Endothelial cell of umbilical vein (primary cell): Measurements from ENCODE around the gene DERL3. TPM values are rescaled to one million over a fixed set of nuclear protein-coding genes. Genes with fewer than 3 reads are reported as not detected.

ENCODE experiments used
- BruUV-seq: library from RNA; stranded (reverse); fragments of 400-500 nt; replicated peaks from 2 replicates; lab custom pipeline; 2021; lab: Mats Ljungman, UMichigan
- CTCF ChIA-PET: fragments of 300-600, 350-600 bp; sonication (Branson Sonifier 250); formaldehyde crosslinking; loops from one replicate; lab custom pipeline; 2021; ENCODE audit warnings: antibody characterized with exemption, inconsistent platforms; lab: Charles Lee
- POLR2A ChIA-PET: fragments of 300-600, 350-600 bp; sonication (Branson Sonifier 250); formaldehyde crosslinking; loops from one replicate; lab custom pipeline; 2021; ENCODE audit warnings: antibody characterized with exemption, inconsistent platforms; lab: Charles Lee
- DNase-seq: peaks from one replicate; pipeline ENCODE4 v3.0.0-alpha.2; 2011; ENCODE audit warnings: low read depth, low spot score
- FAIRE-seq: peaks from 2 replicates; lab custom pipeline; 2011; peaks lifted over from hg19 to GRCh38; lab: Jason Lieb, UNC
- H2AFZ ChIP-seq: 2 replicates; pipeline ENCODE4 v1.6.0; 2012; ENCODE audit warnings: low read depth, low read length, control low read depth, inconsistent platforms
- H3K27ac ChIP-seq: 2 replicates; pipeline ENCODE4 v1.5.1; 2011; ENCODE audit warnings: low read depth, mild to moderate bottlenecking, control low read depth, low read length, moderate library complexity; ENCODE audit not compliant: insufficient read depth
- H3K27me3 ChIP-seq, 2 experiments: 2 replicates each; pipeline versions ENCODE4 v1.6.0 to v1.6.1; 2011; ENCODE audit warnings: low read length in 2 of 2, mixed read lengths in 1 of 2; ENCODE audit not compliant: control insufficient read depth in 2 of 2, insufficient read depth in 2 of 2
- H3K36me3 ChIP-seq, 2 experiments: 2 replicates in 1 of 2; 3 replicates in 1 of 2; pipeline ENCODE4 v1.5.1; 2011; ENCODE audit warnings: low read length in 2 of 2, mild to moderate bottlenecking in 1 of 2, moderate library complexity in 1 of 2; ENCODE audit not compliant: control insufficient read depth in 2 of 2, insufficient read depth in 2 of 2; ENCODE audit errors: extremely low read depth in 1 of 2
- H3K4me1 ChIP-seq: 3 replicates; pipeline ENCODE4 v1.5.1; 2011; ENCODE audit warnings: mild to moderate bottlenecking, low read length; ENCODE audit not compliant: control insufficient read depth, insufficient read depth; ENCODE audit errors: extremely low read depth
- H3K4me2 ChIP-seq: 2 replicates; pipeline ENCODE4 v1.6.1; 2011; ENCODE audit warnings: low read length, control low read depth, mixed read lengths; ENCODE audit not compliant: insufficient read depth
- H3K4me3 ChIP-seq, 3 experiments: fragments of 200-600 bp in 1 of 3; sonication (generic), shearing (Covaris generic) in 1 of 3; replicated peaks in 1 of 3; 2 replicates each; pipeline ENCODE4 v1.5.1; 2011 to 2016; ENCODE audit warnings: control low read depth in 3 of 3, low read length in 3 of 3, mild to moderate bottlenecking in 2 of 3, inconsistent platforms in 1 of 3, low read depth in 1 of 3, moderate library complexity in 1 of 3; ENCODE audit not compliant: insufficient read depth in 1 of 3
- H3K79me2 ChIP-seq: 2 replicates; pipeline ENCODE4 v1.6.0; 2012; ENCODE audit warnings: low read length, inconsistent platforms; ENCODE audit not compliant: control insufficient read depth, insufficient read depth
- H3K9ac ChIP-seq: replicated peaks from 2 replicates; pipeline ENCODE3; 2011; ENCODE audit warnings: low read length, control low read depth; ENCODE audit not compliant: insufficient read depth; ENCODE audit errors: extremely low read depth
- H3K9me1 ChIP-seq: replicated peaks from 3 replicates; pipeline ENCODE4 v1.6.0; 2011; ENCODE audit warnings: mild to moderate bottlenecking, low read length; ENCODE audit not compliant: control insufficient read depth, insufficient read depth; ENCODE audit errors: extremely low read depth
- H3K9me3 ChIP-seq: replicated peaks from 2 replicates; pipeline ENCODE4 v1.5.1; 2012; ENCODE audit warnings: low read length, inconsistent platforms; ENCODE audit not compliant: control insufficient read depth, insufficient read depth
- H4K20me1 ChIP-seq: replicated peaks from 2 replicates; pipeline ENCODE3; 2011; ENCODE audit warnings: mild to moderate bottlenecking, low read length; ENCODE audit not compliant: control insufficient read depth, insufficient read depth; ENCODE audit errors: extremely low read depth
- CTCF ChIP-seq, 2 donors: IDR thresholded peaks; 1 replicate in 1 of 2; 2 replicates in 1 of 2; pipeline ENCODE4 v1.5.1; 2011; ENCODE audit warnings: low read length in 2 of 2, mild to moderate bottlenecking in 2 of 2, moderate library complexity in 2 of 2, control low read depth in 1 of 2, inconsistent platforms in 1 of 2, low read depth in 1 of 2; ENCODE audit not compliant: insufficient read depth in 1 of 2; ENCODE audit errors: extremely low read depth in 1 of 2
- EZH2 ChIP-seq: IDR thresholded peaks from 2 replicates; pipeline ENCODE4 v1.6.1; 2012; ENCODE audit warnings: borderline replicate concordance, low read depth, mild to moderate bottlenecking, moderate library complexity, low read length, inconsistent platforms; ENCODE audit not compliant: severe bottlenecking
- FOS ChIP-seq: IDR thresholded peaks from 2 replicates; pipeline ENCODE4 v1.6.1; 2011; ENCODE audit warnings: mild to moderate bottlenecking, low read length, moderate library complexity, borderline replicate concordance; ENCODE audit not compliant: insufficient read depth
- GATA2 ChIP-seq: IDR thresholded peaks from 2 replicates; pipeline ENCODE4 v1.7.0; 2011; ENCODE audit warnings: low read depth, mild to moderate bottlenecking, moderate library complexity, mixed read lengths, low read length; ENCODE audit not compliant: insufficient read length, insufficient read depth
- JUN ChIP-seq: IDR thresholded peaks from 2 replicates; pipeline ENCODE4 v1.6.1; 2011; ENCODE audit warnings: borderline replicate concordance, low read depth; ENCODE audit not compliant: insufficient read length, insufficient read depth
- MAX ChIP-seq: IDR thresholded peaks from 2 replicates; pipeline ENCODE4 v1.6.1; 2011; ENCODE audit not compliant: insufficient read depth, insufficient read length
- MYC ChIP-seq: IDR thresholded peaks from one replicate; pipeline ENCODE4 v1.6.1; 2011; ENCODE audit warnings: mild to moderate bottlenecking, low read depth, low read length
- POLR2A ChIP-seq: IDR thresholded peaks from 2 replicates; pipeline ENCODE4 v1.6.1; 2012; ENCODE audit warnings: low read depth, mild to moderate bottlenecking, control low read depth, low read length
- POLR2AphosphoS5 ChIP-seq: IDR thresholded peaks from 2 replicates; pipeline ENCODE4 v1.6.1; 2012; ENCODE audit warnings: low read depth, mild to moderate bottlenecking, control low read depth, low read length, moderate library complexity; ENCODE audit not compliant: insufficient read depth
- dilution Hi-C: fragments of 300-500 bp; cut with MboI; formaldehyde crosslinking; loops from one replicate; pipeline ENCODE4 v1.15.0; 2019; ENCODE audit warnings: low sequenced_read_pairs; ENCODE audit not compliant: extremely low pct_ligation_motif_present
- intact Hi-C: fragments of 100-400 bp; cut with micrococcal nuclease; formaldehyde crosslinking; loops from one replicate; pipeline ENCODE4 v1.10.0; 2022
- polyA plus RNA-seq, 4 experiments: library from polyadenylated mRNA; depleted of rRNA in 3 of 4; stranded (reverse) in 3 of 4; unstranded in 1 of 4; fragments of >200 nt; gene quantifications; 2 replicates each; pipeline versions ENCODE4 v1.2.1 to v1.2.3, GENCODE V29; 2011 to 2012; ENCODE audit warnings: missing spikeins in 1 of 4
- total RNA-seq: library from RNA; stranded (reverse); gene quantifications from 2 replicates; pipeline ENCODE4 v1.2.3, GENCODE V29; 2021

Gene DERL3
- total and polyA plus RNA-seq, 2 donors (not counting 3 experiments of a cell fraction or from before 2014, with no cell fraction given): 3.4 to 3.8 TPM

- Histone ChIP-seq H3K4me2 (no peak overlapping the region), H3K9me3 (no peaks in the 10 kb centered on the region), H3K4me3 (no peak overlapping the region), H3K27ac (no peak overlapping the region), H3K79me2 (peaks cover 16% of the 10 kb centered on the region), H4K20me1 (no peaks in the 10 kb centered on the region), H3K9ac (no peak overlapping the region), H3K9me1 (no peaks in the 10 kb centered on the region), H3K36me3 (peaks cover 8 to 36% of the 10 kb centered on the region in 2 experiments), H2AFZ (no peak overlapping the region), H3K4me1 (no peaks in the 10 kb centered on the region), H3K27me3 (no peaks in the 10 kb centered on the region)
- POLR2A ChIA-PET: no interaction called here
- BruUV-seq: no TSS peak
- intact Hi-C loops (no loop called here), dilution Hi-C loops (no loop called here)
- FAIRE-seq: no peak
- CTCF ChIA-PET: interaction anchor here (1.1 kb wide), 1 partner anchor 25 kb away, joined by 3 read pairs; no protein-coding TSS in a partner anchor
- TF ChIP-seq MAX (no peak), MYC (no peak), POLR2A (no peak), POLR2AphosphoS5 (no peak), GATA2 (no peak), EZH2 (no peak), CTCF (IDR thresholded peaks at IDR 0.05; ENCODE audit: extremely low read depth in 1 of 2, insufficient read depth in 1 of 2, low read depth in 1 of 2, low read length in 2 of 2) (no peak), JUN (no peak), FOS (no peak)
- no peak for DNase-seq
Measured at GRCh38 chr22:23796461-23796860, 42.3 kb downstream of the DERL3 start.
